HG03432 (cell line): ENCODE data around the gene NBPF26.
"Not testable (repeated sequence)": the region's sequence is repeated elsewhere in the genome, so short reads cannot be mapped to it uniquely, and the experiment has no call there.

ENCODE experiments used
- ATAC-seq: cut with Tn5 transposase; IDR thresholded peaks from one replicate; pipeline ENCODE4 v1.9.1; 2021; ENCODE audit warnings: mild to moderate bottlenecking, moderate library complexity; ENCODE audit not compliant: unreplicated experiment

Gene NBPF26

GRCh38 chr1:120850537-120851421 is 127.0 kb downstream of the NBPF26 start:
- peak; percentile 50 for ATAC-seq

GRCh38 chr1:120858144-120858543 is 134.4 kb downstream of the NBPF26 start:
- ATAC-seq: not testable (repeated sequence)

- not testable (repeated sequence) for ATAC-seq
Measured at GRCh38 chr1:120859615-120860234, 136.0 kb downstream of the NBPF26 start.

- ATAC-seq: not testable (repeated sequence)
Measured at GRCh38 chr1:120878206-120878605, 154.5 kb downstream of the NBPF26 start.

- not testable (repeated sequence) for ATAC-seq
Measured at GRCh38 chr1:120880056-120880455, 156.3 kb downstream of the NBPF26 start.

GRCh38 chr1:120881934-120882333 is 158.2 kb downstream of the NBPF26 start:
- ATAC-seq: not testable (repeated sequence)
